Right renal pelvis (tissue), 4 donors: Measurements from ENCODE around the gene TSEN54. TPM values are rescaled to one million over a fixed set of nuclear protein-coding genes. Genes with fewer than 3 reads are reported as not detected.

Source experiments
- DNase-seq, 4 donors: peaks; one replicate each; pipeline ENCODE4 v3.0.0-alpha.2; 2013; ENCODE audit warnings: low read depth in 4 of 4, low spot score in 3 of 4, missing footprints in 1 of 4
- polyA plus RNA-seq, 4 donors: library from polyadenylated mRNA; unstranded; fragments of 120-200 nt; gene quantifications; one replicate each; pipeline ENCODE4 v1.2.1, GENCODE V29; 2013; ENCODE audit not compliant: insufficient read length in 4 of 4

TSEN54 gene
- polyA plus RNA-seq, 4 donors: 38.9 to 49.2 (median 48.1) TPM

GRCh38 chr17:75536366-75536765 lies 20.0 kb downstream of the TSEN54 start:
- no peak for DNase-seq

GRCh38 chr17:75539967-75540729 lies 23.8 kb downstream of the TSEN54 start:
- no peak for DNase-seq

- no peak for DNase-seq
Measured at GRCh38 chr17:75540923-75541503, 24.7 kb downstream of the TSEN54 start.

- no peak for DNase-seq
Measured at GRCh38 chr17:75542229-75542628, 25.9 kb downstream of the TSEN54 start.

- no peak for DNase-seq
Measured at GRCh38 chr17:75542728-75543336, 26.5 kb downstream of the TSEN54 start.

- no peak for DNase-seq
Measured at GRCh38 chr17:75544250-75544649, 27.9 kb downstream of the TSEN54 start.

- DNase-seq: no peak
Measured at GRCh38 chr17:75546181-75546580, 29.9 kb downstream of the TSEN54 start.

- no peak for DNase-seq
Measured at GRCh38 chr17:75547091-75547490, 30.8 kb downstream of the TSEN54 start.

GRCh38 chr17:75548813-75549212 lies 32.5 kb downstream of the TSEN54 start:
- no peak for DNase-seq

GRCh38 chr17:75549246-75550138 lies 33.2 kb downstream of the TSEN54 start:
- peak in 3 of 4 donors; percentile 54 to 65 (median 57) for DNase-seq

GRCh38 chr17:75550139-75550465 lies 33.8 kb downstream of the TSEN54 start:
- DNase-seq: no peak

GRCh38 chr17:75551266-75551665 lies 34.9 kb downstream of the TSEN54 start:
- DNase-seq: no peak

- no peak for DNase-seq
Measured at GRCh38 chr17:75552425-75553294, 36.3 kb downstream of the TSEN54 start.

- DNase-seq: no peak
Measured at GRCh38 chr17:75553295-75554110, 37.2 kb downstream of the TSEN54 start.

GRCh38 chr17:75555679-75556153 lies 39.4 kb downstream of the TSEN54 start:
- DNase-seq: no peak

GRCh38 chr17:75557075-75557851 lies 40.9 kb downstream of the TSEN54 start:
- DNase-seq: peak; percentile 64 to 82 (median 78)

GRCh38 chr17:75557852-75558665 lies 41.7 kb downstream of the TSEN54 start:
- DNase-seq: no peak
